Effector memory CD4-positive, alpha-beta T cell (primary cell): ENCODE results near the gene AFDN.

Source experiments
- DNase-seq, 3 donors: peaks; one replicate each; pipeline ENCODE4 v3.0.0-alpha.2; 2020
- H3K27ac ChIP-seq: 2 replicates; pipeline ENCODE4 v1.7.0; 2013; ENCODE audit warnings: mild to moderate bottlenecking, low read length, moderate library complexity; ENCODE audit not compliant: insufficient read depth, poor library complexity, severe bottlenecking
- H3K27me3 ChIP-seq: replicated peaks from 2 replicates; pipeline ENCODE4 v1.7.0; 2013; ENCODE audit warnings: mild to moderate bottlenecking, low read length; ENCODE audit not compliant: insufficient read depth, control insufficient read depth, poor library complexity, severe bottlenecking
- H3K36me3 ChIP-seq: 2 replicates; pipeline ENCODE4 v1.7.0; 2013; ENCODE audit warnings: mild to moderate bottlenecking, low read length, moderate library complexity; ENCODE audit not compliant: control insufficient read depth, insufficient read depth
- H3K4me1 ChIP-seq: 2 replicates; pipeline ENCODE4 v1.7.0; 2013; ENCODE audit warnings: low read length, mild to moderate bottlenecking; ENCODE audit not compliant: control insufficient read depth, insufficient read depth, poor library complexity, severe bottlenecking
- H3K4me3 ChIP-seq: 2 replicates; pipeline ENCODE4 v1.7.0; 2013; ENCODE audit warnings: low read length, low read depth, mild to moderate bottlenecking; ENCODE audit not compliant: insufficient read depth, poor library complexity, severe bottlenecking
- H3K9me3 ChIP-seq: 2 replicates; pipeline ENCODE4 v1.7.0; 2013; ENCODE audit warnings: mild to moderate bottlenecking, low read length, moderate library complexity; ENCODE audit not compliant: control insufficient read depth

AFDN gene

DNA sequence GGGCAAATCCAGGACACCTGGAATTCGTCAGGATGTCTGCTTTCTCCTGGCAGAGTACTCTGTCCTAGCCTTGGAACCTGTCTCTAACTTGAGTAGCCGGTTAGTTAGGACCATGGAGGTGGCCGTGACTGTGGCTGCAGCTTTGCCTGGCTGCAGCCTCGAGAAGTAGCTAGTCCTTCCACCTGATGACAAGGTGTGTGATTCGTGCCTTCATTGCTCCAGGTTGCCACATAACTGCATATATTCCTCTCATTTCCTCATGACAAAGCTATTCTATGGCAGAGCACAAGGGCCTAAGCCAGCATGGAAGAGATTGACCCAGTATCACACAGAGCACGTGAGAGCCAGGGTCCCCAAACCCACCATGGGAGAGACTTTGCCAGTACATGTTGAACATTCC lies 130.9 kb downstream of the AFDN start:
- Histone ChIP-seq H3K27ac (no peak overlapping the region), H3K36me3 (no peaks in the 10 kb centered on the region), H3K9me3 (no peaks in the 10 kb centered on the region), H3K27me3 (no peaks in the 10 kb centered on the region), H3K4me1 (no peaks in the 10 kb centered on the region), H3K4me3 (no peak overlapping the region)
- no peak for DNase-seq

- Histone ChIP-seq H3K27me3 (no peaks in the 10 kb centered on the region), H3K4me1 (no peaks in the 10 kb centered on the region), H3K36me3 (no peaks in the 10 kb centered on the region), H3K27ac (no peak overlapping the region), H3K9me3 (no peaks in the 10 kb centered on the region), H3K4me3 (no peak overlapping the region)
- DNase-seq: no peak
These were observed 133.9 kb downstream of the AFDN start for GRCh38 chr6:167960579-167960978.

- DNase-seq: no peak
- H3K36me3 ChIP-seq: peaks cover 9% of the 10 kb centered on the region
- no peaks in the 10 kb centered on the region for H3K9me3 ChIP-seq
- H3K4me1 ChIP-seq: no peaks in the 10 kb centered on the region
- no peak overlapping the region for H3K27ac ChIP-seq
- no peaks in the 10 kb centered on the region for H3K27me3 ChIP-seq
- no peak overlapping the region for H3K4me3 ChIP-seq
These were observed 136.0 kb downstream of the AFDN start for GRCh38 chr6:167962711-167963110.

GRCh38 chr6:167963589-167964057 lies 136.9 kb downstream of the AFDN start:
- no peaks in the 10 kb centered on the region for H3K27me3 ChIP-seq
- DNase-seq: no peak
- H3K27ac ChIP-seq: no peak overlapping the region
- H3K9me3 ChIP-seq: no peaks in the 10 kb centered on the region
- peaks cover 9% of the 10 kb centered on the region for H3K36me3 ChIP-seq
- H3K4me1 ChIP-seq: no peaks in the 10 kb centered on the region
- no peak overlapping the region for H3K4me3 ChIP-seq

DNA sequence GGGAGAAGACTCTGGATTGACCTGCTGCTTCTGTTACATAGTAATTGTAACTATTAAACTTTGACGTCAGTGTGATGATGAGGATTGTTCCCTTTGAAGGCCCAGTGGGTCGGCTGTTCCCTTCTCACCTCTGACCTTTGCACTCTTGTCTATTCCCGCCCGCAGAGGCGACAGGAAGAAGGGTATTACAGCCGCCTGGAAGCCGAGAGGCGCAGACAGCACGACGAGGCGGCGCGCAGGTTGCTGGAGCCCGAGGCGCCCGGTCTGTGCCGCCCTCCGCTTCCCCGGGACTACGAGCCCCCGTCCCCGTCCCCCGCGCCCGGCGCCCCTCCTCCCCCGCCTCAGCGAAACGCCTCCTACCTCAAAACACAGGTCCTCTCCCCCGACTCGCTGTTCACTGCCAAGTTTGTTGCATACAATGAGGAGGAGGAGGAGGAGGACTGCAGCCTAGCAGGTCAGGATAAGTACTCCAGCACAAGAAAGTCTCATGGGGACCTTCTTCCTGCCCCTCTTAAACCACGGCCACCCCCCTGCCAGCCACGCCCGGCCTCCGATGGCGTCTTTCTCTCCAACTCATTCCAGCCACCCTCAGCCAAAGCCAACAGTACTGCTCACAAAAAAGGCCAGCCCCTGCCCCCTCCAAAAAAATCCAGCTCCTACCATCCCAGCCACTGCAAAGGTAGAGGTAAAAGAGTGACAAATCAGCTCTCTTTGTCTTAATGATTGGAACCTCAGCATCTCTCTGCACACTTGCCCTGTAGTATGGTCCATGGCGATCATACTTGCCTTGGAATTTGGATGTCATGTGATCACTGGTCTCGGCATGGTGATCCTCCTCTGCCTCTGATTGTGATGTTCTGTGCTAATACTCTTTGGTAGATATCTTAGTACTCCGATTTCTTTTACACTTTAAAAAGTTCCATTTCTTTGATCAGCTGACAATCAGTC lies 139.2 kb downstream of the AFDN start:
- Histone ChIP-seq H3K4me1 (no peaks in the 10 kb centered on the region), H3K27me3 (no peaks in the 10 kb centered on the region), H3K9me3 (no peaks in the 10 kb centered on the region), H3K36me3 (peaks cover 9% of the 10 kb centered on the region), H3K4me3 (no peak overlapping the region), H3K27ac (no peak overlapping the region)
- no peak for DNase-seq

DNA sequence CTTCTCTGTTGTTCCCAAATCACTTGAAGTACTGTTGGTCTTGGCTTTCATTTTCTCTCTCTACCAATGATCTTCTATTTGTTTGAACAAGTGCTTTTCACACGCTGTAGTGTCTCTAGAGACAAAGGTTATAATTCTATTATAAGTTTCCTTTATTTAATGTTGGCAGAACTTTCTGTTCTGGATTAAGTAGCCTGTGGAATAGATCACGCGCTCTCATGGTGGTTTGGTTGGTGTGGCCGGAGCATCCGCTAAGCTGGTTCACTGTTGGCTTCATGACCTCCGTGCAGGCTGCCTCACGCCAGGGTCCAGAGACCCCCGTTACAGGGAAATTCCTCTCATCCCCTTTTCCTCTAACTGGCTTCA lies 139.8 kb downstream of the AFDN start:
- peaks cover 9% of the 10 kb centered on the region for H3K36me3 ChIP-seq
- H3K4me1 ChIP-seq: no peaks in the 10 kb centered on the region
- H3K27ac ChIP-seq: no peak overlapping the region
- no peak overlapping the region for H3K4me3 ChIP-seq
- no peaks in the 10 kb centered on the region for H3K9me3 ChIP-seq
- no peak for DNase-seq
- no peaks in the 10 kb centered on the region for H3K27me3 ChIP-seq

DNA sequence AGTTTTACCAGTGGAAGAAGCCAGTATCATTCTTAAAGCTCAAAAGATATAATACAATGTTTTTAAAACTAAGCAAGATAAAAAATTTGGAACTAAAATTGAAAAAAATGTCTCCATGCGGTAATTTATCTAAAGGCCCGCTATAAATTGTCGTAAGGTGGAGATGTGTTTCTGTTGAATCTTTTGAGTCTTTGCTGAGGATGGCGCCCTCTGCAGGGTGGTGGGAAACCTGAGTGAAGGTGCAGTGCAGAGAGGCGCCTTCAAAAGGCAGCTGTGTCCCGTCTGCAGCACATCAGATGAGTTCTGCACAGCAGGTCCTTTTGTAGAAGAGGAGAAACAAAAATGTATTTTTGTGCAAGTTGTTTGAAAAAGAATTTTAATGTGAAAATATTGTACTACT lies 141.4 kb downstream of the AFDN start:
- peaks cover 9% of the 10 kb centered on the region for H3K36me3 ChIP-seq
- H3K4me3 ChIP-seq: no peak overlapping the region
- no peak overlapping the region for H3K27ac ChIP-seq
- no peaks in the 10 kb centered on the region for H3K27me3 ChIP-seq
- H3K9me3 ChIP-seq: no peaks in the 10 kb centered on the region
- no peak for DNase-seq
- H3K4me1 ChIP-seq: no peaks in the 10 kb centered on the region

DNA sequence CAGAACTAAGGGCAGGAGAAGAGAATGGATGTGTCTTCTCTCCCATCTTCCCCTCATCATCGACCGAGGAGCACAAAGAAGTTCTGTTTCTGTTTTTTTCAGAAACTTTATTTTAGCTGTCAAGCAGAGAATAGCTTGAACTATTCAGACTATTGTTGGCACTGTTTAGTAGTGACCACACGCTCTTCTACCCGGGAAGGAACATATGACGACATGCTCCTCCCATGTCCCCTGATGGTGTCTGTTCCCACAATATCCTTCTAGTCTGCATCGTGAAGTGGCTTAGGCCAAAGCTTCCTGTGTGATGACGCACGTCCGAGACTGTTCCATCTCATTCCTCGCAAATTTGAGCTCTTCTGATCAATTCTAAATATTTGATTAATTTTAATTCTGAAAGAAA lies 143.5 kb downstream of the AFDN start:
- DNase-seq: no peak
- H3K9me3 ChIP-seq: no peaks in the 10 kb centered on the region
- peaks cover 9% of the 10 kb centered on the region for H3K36me3 ChIP-seq

DNA sequence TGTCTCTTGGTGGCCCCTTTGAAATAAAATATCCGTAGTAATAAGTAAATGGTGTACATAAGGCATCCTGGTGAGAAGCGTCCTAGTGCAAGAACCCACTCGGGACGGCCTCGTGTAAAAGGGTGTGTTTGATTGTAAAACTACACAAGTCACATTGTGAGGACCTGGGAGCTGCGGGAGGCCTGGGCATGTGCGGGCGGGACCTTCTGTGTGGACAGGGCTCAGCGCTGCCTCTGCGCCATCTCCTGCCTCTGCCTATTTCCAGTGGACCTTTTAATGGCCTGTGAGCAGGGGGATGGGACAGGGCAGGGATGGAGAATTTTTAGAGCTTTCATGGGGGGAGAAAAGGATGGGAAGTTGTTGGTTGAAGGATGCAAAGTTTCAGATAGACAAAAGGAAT lies 145.5 kb downstream of the AFDN start:
- H3K9me3 ChIP-seq: no peaks in the 10 kb centered on the region
- no peak overlapping the region for H3K4me3 ChIP-seq
- no peaks in the 10 kb centered on the region for H3K36me3 ChIP-seq
- H3K27me3 ChIP-seq: no peaks in the 10 kb centered on the region
- no peaks in the 10 kb centered on the region for H3K4me1 ChIP-seq
- no peak overlapping the region for H3K27ac ChIP-seq
- no peak for DNase-seq

More for the DNA sequence above, 143.5 kb downstream of the AFDN start:
- Histone ChIP-seq H3K27ac (no peak overlapping the region), H3K4me3 (no peak overlapping the region), H3K4me1 (no peaks in the 10 kb centered on the region), H3K27me3 (no peaks in the 10 kb centered on the region)

GRCh38 chr6:167973148-167973885 lies 146.6 kb downstream of the AFDN start:
- Histone ChIP-seq H3K4me1 (no peaks in the 10 kb centered on the region), H3K36me3 (no peaks in the 10 kb centered on the region), H3K4me3 (no peak overlapping the region), H3K27me3 (no peaks in the 10 kb centered on the region), H3K9me3 (no peaks in the 10 kb centered on the region), H3K27ac (no peak overlapping the region)
- no peak for DNase-seq
